Stomach (tissue), 9 donors: Measurements from ENCODE around the gene MRPS23. TPM values are rescaled to one million over a fixed set of nuclear protein-coding genes. Genes with fewer than 3 reads are reported as not detected.

ENCODE experiments used
- DNase-seq, 2 donors: peaks; one replicate each; pipeline versions ENCODE4 v3.0.0 to v3.0.0-alpha.2; 2013 to 2019
- H3K27ac ChIP-seq, 5 donors: fragments of 200-600 bp in 4 of 5; sonication (generic) in 4 of 5; one replicate each; pipeline ENCODE4 v1.5.1; 2013 to 2019; ENCODE audit warnings: mild to moderate bottlenecking in 1 of 5, moderate library complexity in 1 of 5
- H3K27me3 ChIP-seq, 3 donors: fragments of 200-600 bp; sonication (generic); one replicate each; pipeline ENCODE4 v1.5.1; 2017 to 2019; ENCODE audit warnings: mixed run types in 1 of 3
- H3K36me3 ChIP-seq, 4 donors: fragments of 200-600 bp; sonication (generic); 1 replicate in 3 of 4; 2 replicates in 1 of 4; pipeline ENCODE4 v1.5.1; 2016 to 2019
- H3K4me1 ChIP-seq, 4 donors: fragments of 200-600 bp; sonication (generic); one replicate each; pipeline ENCODE4 v1.5.1; 2016 to 2019
- H3K4me3 ChIP-seq, 4 donors: fragments of 200-600 bp; sonication (generic) in 3 of 4; one replicate each; pipeline ENCODE4 v1.5.1; 2016 to 2019; ENCODE audit warnings: mild to moderate bottlenecking in 1 of 4
- H3K9me3 ChIP-seq, 4 donors: fragments of 200-600 bp; sonication (generic); one replicate each; pipeline ENCODE4 v1.5.1; 2016 to 2019
- EP300 ChIP-seq: sonication (generic); formaldehyde crosslinking; IDR thresholded peaks from one replicate; pipeline ENCODE4 v1.6.1; 2017; ENCODE audit warnings: antibody characterized with exemption
- POLR2A ChIP-seq, 4 donors: fragments of 450-650 bp; IDR thresholded peaks; one replicate each; pipeline ENCODE4 v1.6.1; 2016; ENCODE audit warnings: antibody characterized with exemption in 4 of 4, control low read depth in 2 of 4, mild to moderate bottlenecking in 1 of 4, moderate library complexity in 1 of 4
- POLR2AphosphoS5 ChIP-seq, 3 donors: sonication (generic); formaldehyde crosslinking; IDR thresholded peaks; one replicate each; pipeline ENCODE4 v1.6.1; 2016; ENCODE audit warnings: antibody characterized with exemption in 3 of 3
- WGBS, 5 donors: extraction: QIAGEN DNeasy Blood & Tissue Kit in 3 of 5; methylation state at CpG; one replicate each; pipeline versions ENCODE4 v1.1.5 to v1.1.7; 2013 to 2018; 5-methylcytosine and 5-hydroxymethylcytosine counted together
- intact Hi-C: fragments of 100-400 bp; cut with DNase I; formaldehyde crosslinking; loops from one replicate; pipeline ENCODE4 v1.15.1; 2023; ENCODE audit warnings: low total_unique reads
- polyA plus RNA-seq, 3 donors: library from polyadenylated mRNA; stranded (reverse); fragments of 200-250 nt; gene quantifications; one replicate each; pipeline ENCODE4 v1.2.3, GENCODE V29; 2013
- total RNA-seq, 5 donors: library from RNA; depleted of rRNA; stranded (reverse); fragments of >200 nt; gene quantifications; one replicate each; pipeline versions ENCODE4 v1.1.0 to v1.2.3, GENCODE V29; 2014 to 2016
- TF ChIP-seq, protein P1 (sequence below), 7 experiments: fragments of 450-650 bp in 4 of 7; fragments of 200-600 bp in 3 of 7; sonication (generic) in 3 of 7; IDR thresholded peaks; one replicate each; pipeline ENCODE4 v1.5.1; 2016 to 2019; ENCODE audit warnings: antibody characterized with exemption in 7 of 7, control low read depth in 2 of 7, mild to moderate bottlenecking in 1 of 7
- donor health status: healthy with polysubstance abuse.
- donor health status: Bipolar disorder and iron deficiency.
- donor health status: healthy.

MRPS23 gene
- total and polyA plus RNA-seq, 8 donors, result 12.6 to 43.3 (median 25.1) TPM; not detected in 1

DNA sequence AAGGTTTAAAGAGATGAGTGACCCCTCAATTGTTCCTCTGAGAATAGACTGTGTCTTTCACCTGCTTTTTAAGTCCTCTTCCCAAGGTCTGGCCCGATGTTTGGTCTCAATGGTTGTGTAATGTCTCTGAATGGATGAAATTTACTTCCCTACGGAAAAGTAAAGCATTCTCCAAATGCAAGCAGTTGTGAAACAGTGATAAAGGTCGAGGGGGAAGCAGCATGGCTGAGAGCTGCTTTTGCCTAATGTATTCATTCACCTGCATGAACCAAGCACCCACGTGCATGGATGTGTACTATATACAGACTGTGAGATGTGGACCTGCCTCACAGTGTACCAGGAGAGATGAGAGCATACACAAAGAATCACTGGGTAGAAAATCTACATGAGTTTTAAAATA lies 11.4 kb downstream of the MRPS23 start:
- Histone ChIP-seq H3K9me3 (no peaks in the 10 kb centered on the region), H3K4me1 (peaks cover 3 to 74% (median 46%) of the 10 kb centered on the region in 4 donors), H3K27me3 (no peaks in the 10 kb centered on the region), H3K36me3 (peaks cover 17 to 47% (median 41%) of the 10 kb centered on the region in 4 donors), H3K4me3 (no peak overlapping the region), H3K27ac (peak overlapping the region in 4 of 5 donors; percentile 9 to 74 (median 66))
- WGBS, 5 donors, result 26 to 71% (median 38%) methylated on average over 4 of the region's 4 CpGs
- intact Hi-C loops, result no loop called here
- DNase-seq, result no peak
- TF ChIP-seq POLR2A (IDR thresholded peaks at IDR 0.05) (no peak), POLR2AphosphoS5 (IDR thresholded peaks at IDR 0.05) (no peak), EP300 (no peak)
- TF ChIP-seq, protein P1, sequence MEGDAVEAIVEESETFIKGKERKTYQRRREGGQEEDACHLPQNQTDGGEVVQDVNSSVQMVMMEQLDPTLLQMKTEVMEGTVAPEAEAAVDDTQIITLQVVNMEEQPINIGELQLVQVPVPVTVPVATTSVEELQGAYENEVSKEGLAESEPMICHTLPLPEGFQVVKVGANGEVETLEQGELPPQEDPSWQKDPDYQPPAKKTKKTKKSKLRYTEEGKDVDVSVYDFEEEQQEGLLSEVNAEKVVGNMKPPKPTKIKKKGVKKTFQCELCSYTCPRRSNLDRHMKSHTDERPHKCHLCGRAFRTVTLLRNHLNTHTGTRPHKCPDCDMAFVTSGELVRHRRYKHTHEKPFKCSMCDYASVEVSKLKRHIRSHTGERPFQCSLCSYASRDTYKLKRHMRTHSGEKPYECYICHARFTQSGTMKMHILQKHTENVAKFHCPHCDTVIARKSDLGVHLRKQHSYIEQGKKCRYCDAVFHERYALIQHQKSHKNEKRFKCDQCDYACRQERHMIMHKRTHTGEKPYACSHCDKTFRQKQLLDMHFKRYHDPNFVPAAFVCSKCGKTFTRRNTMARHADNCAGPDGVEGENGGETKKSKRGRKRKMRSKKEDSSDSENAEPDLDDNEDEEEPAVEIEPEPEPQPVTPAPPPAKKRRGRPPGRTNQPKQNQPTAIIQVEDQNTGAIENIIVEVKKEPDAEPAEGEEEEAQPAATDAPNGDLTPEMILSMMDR (IDR thresholded peaks at IDR 0.05), result no peak

GRCh38 chr17:57835333-57835900 lies 14.4 kb downstream of the MRPS23 start:
- no peak overlapping the region for H3K4me3 ChIP-seq
- H3K27ac ChIP-seq, result peak overlapping the region; percentile 64 to 89 (median 73)
- H3K9me3 ChIP-seq, result no peaks in the 10 kb centered on the region
- 88 to 96% (median 94%) methylated on average over 2 of the region's 2 CpGs for WGBS, 5 donors
- peaks cover 13 to 70% (median 42%) of the 10 kb centered on the region in 4 donors for H3K4me1 ChIP-seq
- TF ChIP-seq POLR2AphosphoS5 (IDR thresholded peaks at IDR 0.05) (no peak), EP300 (no peak), POLR2A (IDR thresholded peaks at IDR 0.05) (no peak)
- TF ChIP-seq, protein P1 (IDR thresholded peaks at IDR 0.05), result no peak
- peaks cover 17 to 36% (median 28%) of the 10 kb centered on the region in 4 donors for H3K36me3 ChIP-seq
- intact Hi-C loops, result no loop called here
- DNase-seq, result no peak
- H3K27me3 ChIP-seq, result no peaks in the 10 kb centered on the region

- Histone ChIP-seq H3K27ac (peak overlapping the region; percentile 64 to 89 (median 73)), H3K9me3 (no peaks in the 10 kb centered on the region), H3K27me3 (no peaks in the 10 kb centered on the region), H3K4me3 (no peak overlapping the region), H3K4me1 (peaks cover 13 to 60% (median 35%) of the 10 kb centered on the region in 4 donors), H3K36me3 (peaks cover 10 to 24% (median 17%) of the 10 kb centered on the region in 4 donors)
- peak; percentile 63 to 91 for DNase-seq
- TF ChIP-seq EP300, result peak; percentile 77
- TF ChIP-seq, protein P1 (IDR thresholded peaks at IDR 0.05), result peak in 2 of 7 experiments; percentile 39 to 49
- no peak for TF ChIP-seq POLR2A (IDR thresholded peaks at IDR 0.05)
- peak; percentile 43 to 84 (median 54) for TF ChIP-seq POLR2AphosphoS5 (IDR thresholded peaks at IDR 0.05)
- intact Hi-C loops, result no loop called here
- WGBS, 5 donors, result 28 to 42% (median 36%) methylated on average over 13 of the region's 13 CpGs
Measured at GRCh38 chr17:57834146-57834741, 15.6 kb downstream of the MRPS23 start.

DNA sequence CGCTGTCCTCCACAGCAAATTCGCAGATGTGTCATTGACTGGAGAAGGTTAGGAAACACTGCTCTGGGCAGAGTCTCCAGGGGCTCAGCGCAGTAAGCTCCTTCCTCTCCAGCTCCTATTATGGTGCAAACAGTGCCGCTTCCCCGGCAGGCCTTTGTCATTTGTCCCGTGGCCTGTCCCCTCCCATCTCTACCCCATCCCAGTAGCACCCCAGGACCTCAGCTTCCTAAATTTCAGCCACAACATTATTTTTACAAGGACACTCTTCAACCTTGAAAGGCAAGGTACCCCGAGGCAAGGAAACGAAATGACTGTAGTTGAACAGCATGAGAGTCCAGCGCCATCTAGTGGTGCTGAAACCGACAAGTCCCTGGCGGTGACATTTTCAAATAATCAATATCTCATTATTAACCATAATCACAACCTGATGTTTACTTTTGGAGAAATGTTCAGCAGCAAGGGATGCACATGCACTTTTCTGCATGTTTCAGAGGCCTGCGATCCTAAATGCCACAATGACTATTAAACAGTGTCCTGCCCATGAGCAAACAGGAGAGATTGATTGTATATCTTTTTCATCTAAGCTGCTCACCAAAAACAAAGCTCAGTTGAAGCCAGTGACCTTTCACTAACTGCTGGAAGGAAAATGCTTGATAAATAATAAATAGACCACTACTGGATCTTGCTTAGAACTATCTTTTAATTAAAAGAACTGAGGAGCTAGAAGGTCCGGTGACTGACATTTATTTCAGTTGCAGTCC lies 16.5 kb downstream of the MRPS23 start:
- no peak for TF ChIP-seq POLR2A (IDR thresholded peaks at IDR 0.05)
- TF ChIP-seq, protein P1 (IDR thresholded peaks at IDR 0.05), result peak in 5 of 7 experiments; percentile 75 to 91 (median 81)
- TF ChIP-seq POLR2AphosphoS5 (IDR thresholded peaks at IDR 0.05), result peak in 1 of 3 donors; percentile 13
- TF ChIP-seq EP300, result no peak
- peak overlapping the region; percentile 38 to 44 (median 40) for H3K4me3 ChIP-seq
- DNase-seq, result peak; percentile 75 to 92
- H3K27me3 ChIP-seq, result no peaks in the 10 kb centered on the region
- H3K36me3 ChIP-seq, result peaks cover under 1 to 15% (median 8%) of the 10 kb centered on the region in 4 donors
- peaks cover 13 to 52% (median 26%) of the 10 kb centered on the region in 4 donors for H3K4me1 ChIP-seq
- H3K27ac ChIP-seq, result peak overlapping the region; percentile 64 to 89 (median 82)
- no peaks in the 10 kb centered on the region for H3K9me3 ChIP-seq
- intact Hi-C loops, result no loop called here
- WGBS, 5 donors, result 3 to 8% (median 6%) methylated on average over 13 of the region's 13 CpGs
